ENCODE data around the gene FAM229A. TPM values are rescaled to one million over a fixed set of nuclear protein-coding genes. Genes with fewer than 3 reads are reported as not detected.
A peak's percentile ranks its signal among the peaks of the same experiment; 100 is the strongest.

The FAM229A gene
- total RNA-seq, 1 donor from 2014 or later: 4.0 TPM

DNA sequence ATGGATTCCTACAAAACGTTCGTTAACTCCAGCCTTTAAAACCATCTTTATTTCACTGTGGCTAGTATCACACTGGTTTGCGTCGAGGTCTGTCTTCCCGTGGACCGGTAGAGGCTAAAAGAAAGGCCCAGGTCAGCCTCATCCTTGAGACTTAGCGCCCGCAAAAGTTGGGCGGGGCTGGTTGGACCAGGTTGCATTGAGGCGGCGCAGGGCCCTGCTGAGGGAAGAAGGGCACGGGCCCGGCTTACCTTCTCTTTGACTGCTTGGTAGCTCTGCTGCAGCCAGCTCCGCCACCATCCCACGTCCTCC lies 31.5 kb upstream of the FAM229A start:
- Mint-ChIP-seq H3K4me1 (ENCODE audit: low read depth) (peaks cover 16% of the 10 kb centered on the region), H3K36me3 (ENCODE audit: low read depth) (peaks cover 8% of the 10 kb centered on the region), H3K27ac (peak overlapping the region; percentile 99), H3K27me3 (ENCODE audit: insufficient read depth) (peaks cover 7% of the 10 kb centered on the region), H3K4me3 (peak overlapping the region; percentile 97), H3K9me3 (no peaks in the 10 kb centered on the region)
- no peak for DNase-seq (ENCODE audit: low spot score)
- intact Hi-C loops (cut with micrococcal nuclease): loop anchor here (1.0 to 2.0 kb wide), 12 partner anchors 42 to 749 kb away; partner anchors contain the start of genes CCDC28B, EIF3I, HDAC1 and IQCC

DNA sequence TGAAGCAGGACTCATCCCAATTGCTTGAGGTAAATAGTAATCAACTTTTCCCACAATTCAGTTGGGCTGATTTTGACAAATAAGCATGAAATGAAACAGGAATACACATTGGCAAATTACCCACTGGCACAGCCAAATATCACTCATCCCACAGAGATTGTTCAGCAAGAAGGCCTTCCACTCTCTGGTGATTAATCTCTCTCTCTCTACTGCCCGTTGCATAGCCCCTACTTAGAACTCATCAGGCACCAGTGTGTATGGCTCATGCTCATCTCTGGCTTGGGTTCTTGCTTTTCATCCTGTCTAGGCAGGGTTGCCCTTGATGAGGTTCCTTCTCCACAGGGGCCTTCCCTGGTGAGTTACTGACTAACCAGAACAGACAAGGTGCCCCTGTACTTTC lies 30.9 kb upstream of the FAM229A start:
- no peak for DNase-seq (ENCODE audit: low spot score)
- Mint-ChIP-seq H3K4me1 (ENCODE audit: low read depth) (peaks cover 16% of the 10 kb centered on the region), H3K27me3 (ENCODE audit: insufficient read depth) (peaks cover 4% of the 10 kb centered on the region), H3K9me3 (no peaks in the 10 kb centered on the region), H3K27ac (peak overlapping the region; percentile 99), H3K36me3 (ENCODE audit: low read depth) (peaks cover 8% of the 10 kb centered on the region), H3K4me3 (peak overlapping the region; percentile 97)
- intact Hi-C loops (cut with micrococcal nuclease): no loop called here

DNA sequence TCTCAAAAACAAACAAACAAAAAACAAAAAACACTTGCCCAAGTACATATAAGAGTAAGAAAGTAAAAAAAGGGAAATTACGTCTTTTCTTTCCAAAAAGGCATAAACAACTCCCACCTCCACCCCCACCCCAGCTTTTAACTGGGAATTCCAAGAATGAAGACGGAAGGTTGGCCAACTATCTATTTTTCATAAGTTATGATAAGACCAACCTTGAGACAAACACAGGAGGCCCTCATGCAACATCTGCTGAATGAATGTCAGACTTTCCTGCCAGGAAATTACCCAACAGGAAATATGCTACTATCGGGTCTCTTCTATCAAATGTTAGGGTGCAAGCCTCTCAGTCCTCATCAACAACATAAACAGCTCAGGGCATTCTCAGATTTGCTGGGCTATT lies 30.0 kb upstream of the FAM229A start:
- intact Hi-C loops (cut with micrococcal nuclease): no loop called here
- peak overlapping the region; percentile 63 for H3K27ac Mint-ChIP-seq
- H3K36me3 Mint-ChIP-seq (ENCODE audit: low read depth): peaks cover 8% of the 10 kb centered on the region

DNA sequence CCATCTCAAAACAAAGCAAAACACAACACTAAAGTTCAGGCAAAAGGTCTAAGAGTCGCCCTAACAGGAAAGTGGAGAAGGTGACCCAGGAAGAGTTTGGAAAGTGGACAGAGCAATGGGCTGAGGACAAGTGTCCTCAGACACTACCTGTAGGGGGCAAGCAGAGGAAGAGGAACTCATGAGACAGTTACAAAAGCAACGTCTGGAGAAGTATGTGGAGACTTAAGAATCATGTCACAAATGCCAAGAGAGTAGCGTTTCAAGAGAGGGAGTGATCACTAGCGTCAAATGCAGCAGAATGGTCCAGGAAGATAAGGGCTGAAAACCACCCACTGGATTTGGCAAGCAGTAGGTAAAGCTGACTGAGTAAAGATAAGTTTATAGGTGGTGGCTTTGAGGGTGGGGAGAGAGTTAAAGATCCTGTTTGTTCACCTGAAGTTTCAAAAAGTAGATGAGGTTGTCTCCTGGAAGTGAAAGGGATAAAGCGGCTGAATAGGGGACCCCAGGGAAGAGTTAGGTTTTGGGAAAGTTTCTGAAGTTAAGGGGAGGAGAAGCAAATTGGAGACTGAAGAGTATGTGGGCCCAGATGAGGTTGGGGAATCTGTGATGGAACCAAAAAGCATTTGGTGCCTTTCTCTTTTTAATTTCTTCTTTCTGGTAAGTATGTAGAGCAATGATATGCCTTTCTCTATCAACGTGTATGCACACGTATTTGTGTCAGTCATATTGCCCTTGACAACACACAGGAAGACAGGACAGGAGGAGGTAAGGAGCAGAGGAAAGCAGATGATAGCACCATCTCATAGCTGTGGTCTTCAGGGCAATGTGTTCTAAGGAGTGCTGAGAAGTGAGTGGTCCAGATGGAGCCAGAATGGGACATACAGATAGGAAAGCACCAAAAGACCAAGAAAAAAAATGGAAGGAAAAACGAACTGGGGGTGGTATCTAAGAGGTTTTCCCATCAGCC lies 28.9 kb upstream of the FAM229A start:
- Mint-ChIP-seq H3K36me3 (ENCODE audit: low read depth) (peaks cover 16% of the 10 kb centered on the region), H3K4me1 (ENCODE audit: low read depth) (peaks cover 16% of the 10 kb centered on the region), H3K9me3 (no peaks in the 10 kb centered on the region)

More for the DNA sequence above, 30.0 kb upstream of the FAM229A start:
- peaks cover 16% of the 10 kb centered on the region for H3K4me1 Mint-ChIP-seq (ENCODE audit: low read depth)
- peaks cover 2% of the 10 kb centered on the region for H3K27me3 Mint-ChIP-seq (ENCODE audit: insufficient read depth)
- H3K4me3 Mint-ChIP-seq: peak overlapping the region; percentile 66
- no peak for DNase-seq (ENCODE audit: low spot score)
- no peaks in the 10 kb centered on the region for H3K9me3 Mint-ChIP-seq

DNA sequence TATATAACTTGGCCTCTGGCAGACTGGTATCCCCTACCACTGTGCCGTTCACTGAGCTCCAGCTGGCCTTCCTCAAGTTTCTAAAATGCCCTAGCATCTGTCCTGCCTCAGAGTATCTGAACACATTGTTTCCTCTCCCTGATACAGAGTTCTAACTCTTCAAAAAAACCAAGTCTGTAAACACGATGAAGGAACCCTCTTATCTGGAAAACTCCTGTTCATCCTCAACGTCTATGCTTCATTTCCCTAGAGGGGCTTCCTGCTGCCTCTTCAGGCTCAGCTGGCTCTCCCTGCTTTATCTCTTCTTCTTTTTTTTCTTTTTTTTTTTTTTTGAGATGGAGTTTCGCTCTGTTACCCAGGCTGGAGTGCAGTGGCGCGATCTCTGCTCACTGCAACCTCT lies 26.4 kb upstream of the FAM229A start:
- Mint-ChIP-seq H3K9me3 (no peaks in the 10 kb centered on the region), H3K4me1 (ENCODE audit: low read depth) (peaks cover 7% of the 10 kb centered on the region), H3K4me3 (no peak overlapping the region), H3K27ac (no peak overlapping the region), H3K36me3 (ENCODE audit: low read depth) (peaks cover 26% of the 10 kb centered on the region), H3K27me3 (ENCODE audit: insufficient read depth) (no peaks in the 10 kb centered on the region)
- intact Hi-C loops (cut with micrococcal nuclease): no loop called here
- no peak for DNase-seq (ENCODE audit: low spot score)

More for the DNA sequence above, 28.9 kb upstream of the FAM229A start:
- H3K27ac Mint-ChIP-seq: no peak overlapping the region
- H3K4me3 Mint-ChIP-seq: no peak overlapping the region
- intact Hi-C loops (cut with micrococcal nuclease): no loop called here
- no peak for DNase-seq (ENCODE audit: low spot score)
- no peaks in the 10 kb centered on the region for H3K27me3 Mint-ChIP-seq (ENCODE audit: insufficient read depth)

DNA sequence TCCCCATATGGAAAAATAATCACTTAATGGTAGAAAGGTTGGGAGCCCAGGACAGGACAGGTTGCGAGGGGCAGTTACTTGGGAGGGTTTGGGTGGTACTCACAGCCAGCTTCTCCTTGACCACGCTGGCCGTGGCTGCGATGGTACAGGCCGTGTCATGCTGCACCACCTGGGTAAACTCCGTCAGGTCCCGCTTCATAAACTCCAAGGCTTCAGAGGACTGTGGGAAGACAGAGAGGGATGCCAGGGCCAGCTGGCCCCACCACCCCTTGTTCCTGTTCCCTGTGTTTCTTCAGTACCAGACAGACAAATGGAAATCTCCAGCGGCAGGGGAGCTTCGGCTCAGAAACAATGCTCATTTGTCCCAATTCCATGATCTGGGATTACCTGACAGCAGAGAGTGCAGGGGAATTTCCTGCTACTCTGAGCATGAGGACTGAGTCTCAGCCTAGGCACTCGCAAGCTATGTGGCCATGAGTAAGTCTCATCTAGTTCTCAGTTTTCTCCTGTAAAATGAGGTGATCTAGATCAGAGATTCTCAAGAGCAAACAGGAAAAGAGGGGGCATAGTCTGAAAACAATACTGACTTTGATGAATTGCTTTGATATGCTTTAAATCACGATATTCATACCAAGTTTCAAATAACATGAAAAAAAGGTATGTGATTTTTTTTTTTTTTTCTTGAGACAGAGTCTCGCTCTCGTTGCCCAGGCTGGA lies 24.5 kb upstream of the FAM229A start:
- intact Hi-C loops (cut with micrococcal nuclease): no loop called here
- Mint-ChIP-seq H3K36me3 (ENCODE audit: low read depth) (peaks cover 23% of the 10 kb centered on the region), H3K4me3 (no peak overlapping the region), H3K4me1 (ENCODE audit: low read depth) (no peaks in the 10 kb centered on the region), H3K27ac (no peak overlapping the region), H3K9me3 (no peaks in the 10 kb centered on the region), H3K27me3 (ENCODE audit: insufficient read depth) (no peaks in the 10 kb centered on the region)
- no peak for DNase-seq (ENCODE audit: low spot score)

DNA sequence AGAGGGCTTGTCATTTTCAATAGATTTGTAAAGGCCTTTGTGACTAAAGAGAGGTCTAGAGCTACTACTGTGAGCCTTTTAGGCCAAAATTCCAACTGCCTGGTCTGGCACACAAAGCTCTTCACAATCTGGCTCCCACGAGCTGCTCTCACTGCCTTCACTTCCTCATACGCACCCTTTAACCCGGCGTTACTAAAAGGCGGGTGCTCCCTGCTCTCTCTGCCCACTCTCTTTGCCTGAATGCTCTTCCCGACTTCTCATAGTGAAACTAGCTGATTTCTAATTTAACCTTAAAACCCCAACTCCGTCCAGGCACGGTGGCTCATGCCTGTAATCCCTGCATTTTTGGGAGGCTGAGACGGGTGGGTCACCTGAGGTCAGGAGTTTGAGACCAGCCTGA lies 17.8 kb upstream of the FAM229A start:
- Mint-ChIP-seq H3K36me3 (ENCODE audit: low read depth) (peaks cover 31% of the 10 kb centered on the region), H3K9me3 (no peaks in the 10 kb centered on the region), H3K4me3 (no peak overlapping the region), H3K27ac (no peak overlapping the region), H3K27me3 (ENCODE audit: insufficient read depth) (no peaks in the 10 kb centered on the region), H3K4me1 (ENCODE audit: low read depth) (no peaks in the 10 kb centered on the region)
- no peak for DNase-seq (ENCODE audit: low spot score)
- intact Hi-C loops (cut with micrococcal nuclease): no loop called here

DNA sequence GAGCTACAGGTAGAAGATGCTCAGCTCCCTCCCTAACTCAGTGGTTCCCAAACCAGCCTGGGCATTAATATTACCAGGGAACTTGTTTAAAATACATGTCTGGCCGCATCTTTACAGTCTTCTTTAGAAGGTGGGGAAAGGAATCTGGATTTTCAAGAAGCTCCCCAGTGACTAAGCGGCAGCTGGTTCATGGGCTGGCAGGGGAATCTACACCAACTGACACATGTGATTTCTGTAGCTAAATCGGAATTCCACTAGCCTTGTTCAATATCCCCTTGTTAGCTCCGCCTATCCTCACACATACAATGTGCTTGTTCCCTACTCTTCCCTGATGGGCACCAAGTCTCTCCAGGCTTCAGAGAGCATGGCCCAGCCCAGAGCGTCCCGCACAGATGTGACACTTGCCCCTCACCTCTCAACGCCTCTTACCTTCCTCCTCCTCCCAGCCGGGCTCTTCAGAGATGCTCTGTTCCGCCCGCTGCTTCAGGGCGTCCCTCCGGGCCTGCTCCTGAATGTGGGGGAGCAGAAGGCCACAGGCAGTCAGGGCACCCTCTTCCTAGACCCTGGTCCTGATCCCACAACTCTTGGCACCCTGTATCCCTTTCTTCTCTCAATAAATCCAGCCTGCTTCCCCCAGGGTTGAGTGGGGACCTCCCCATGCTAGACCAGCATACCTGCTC lies 15.4 kb upstream of the FAM229A start:
- Mint-ChIP-seq H3K27me3 (ENCODE audit: insufficient read depth) (no peaks in the 10 kb centered on the region), H3K9me3 (no peaks in the 10 kb centered on the region), H3K27ac (no peak overlapping the region), H3K36me3 (ENCODE audit: low read depth) (peaks cover 35% of the 10 kb centered on the region), H3K4me1 (ENCODE audit: low read depth) (peaks cover 7% of the 10 kb centered on the region), H3K4me3 (no peak overlapping the region)
- intact Hi-C loops (cut with micrococcal nuclease): no loop called here
- DNase-seq (ENCODE audit: low spot score): no peak

DNA sequence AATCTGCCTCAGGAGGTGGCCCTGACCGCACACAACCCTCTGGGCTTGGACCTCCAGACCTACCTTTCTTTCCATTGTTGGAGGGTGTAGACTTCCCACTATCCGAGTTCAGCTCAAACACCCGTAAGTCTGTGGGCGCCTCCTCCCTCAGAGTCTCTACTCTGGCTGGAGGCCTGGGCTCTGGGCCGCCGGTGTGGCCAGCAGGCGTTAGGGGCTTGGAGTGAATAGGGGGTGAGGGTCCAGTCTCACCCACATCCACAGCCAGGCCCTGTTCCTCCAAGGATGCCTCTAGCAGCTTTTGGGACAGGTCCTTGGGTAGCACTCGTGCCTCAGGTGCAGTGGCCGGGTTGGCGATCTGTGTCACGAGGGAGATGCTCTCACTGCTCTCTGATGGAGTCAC lies 13.9 kb upstream of the FAM229A start:
- intact Hi-C loops (cut with micrococcal nuclease): no loop called here
- Mint-ChIP-seq H3K27ac (no peak overlapping the region), H3K4me1 (ENCODE audit: low read depth) (peaks cover 21% of the 10 kb centered on the region), H3K9me3 (no peaks in the 10 kb centered on the region), H3K4me3 (no peak overlapping the region), H3K27me3 (ENCODE audit: insufficient read depth) (no peaks in the 10 kb centered on the region), H3K36me3 (ENCODE audit: low read depth) (peaks cover 43% of the 10 kb centered on the region)
- DNase-seq (ENCODE audit: low spot score): no peak

DNA sequence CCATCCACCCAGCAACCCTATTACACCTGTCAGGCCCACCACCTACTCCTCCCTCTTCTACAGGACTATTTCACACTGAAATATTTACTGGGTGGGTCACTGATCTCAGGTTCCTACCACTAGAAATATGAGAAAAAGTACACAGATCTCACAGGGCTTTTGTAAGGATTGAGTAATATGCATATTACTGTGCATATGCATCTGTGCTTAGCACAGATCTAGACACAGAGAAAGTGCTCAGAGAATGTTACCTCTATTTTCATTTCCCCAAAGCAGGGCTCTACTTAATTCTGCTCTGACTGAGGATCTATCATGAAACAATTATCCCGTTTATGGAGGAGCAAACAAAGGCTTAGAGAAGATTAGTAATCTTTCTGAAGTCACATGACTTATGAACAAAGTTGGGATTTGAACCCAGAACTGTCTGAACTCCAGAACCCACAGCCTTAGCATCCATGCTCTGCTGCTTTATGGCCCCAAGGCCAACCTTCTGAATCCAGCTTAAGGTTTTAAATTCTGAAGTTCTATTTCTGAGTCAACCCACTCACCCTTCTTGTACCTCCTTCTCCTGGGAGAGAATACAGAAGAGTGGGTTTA lies 11.8 kb upstream of the FAM229A start:
- peaks cover 21% of the 10 kb centered on the region for H3K4me1 Mint-ChIP-seq (ENCODE audit: low read depth)

DNA sequence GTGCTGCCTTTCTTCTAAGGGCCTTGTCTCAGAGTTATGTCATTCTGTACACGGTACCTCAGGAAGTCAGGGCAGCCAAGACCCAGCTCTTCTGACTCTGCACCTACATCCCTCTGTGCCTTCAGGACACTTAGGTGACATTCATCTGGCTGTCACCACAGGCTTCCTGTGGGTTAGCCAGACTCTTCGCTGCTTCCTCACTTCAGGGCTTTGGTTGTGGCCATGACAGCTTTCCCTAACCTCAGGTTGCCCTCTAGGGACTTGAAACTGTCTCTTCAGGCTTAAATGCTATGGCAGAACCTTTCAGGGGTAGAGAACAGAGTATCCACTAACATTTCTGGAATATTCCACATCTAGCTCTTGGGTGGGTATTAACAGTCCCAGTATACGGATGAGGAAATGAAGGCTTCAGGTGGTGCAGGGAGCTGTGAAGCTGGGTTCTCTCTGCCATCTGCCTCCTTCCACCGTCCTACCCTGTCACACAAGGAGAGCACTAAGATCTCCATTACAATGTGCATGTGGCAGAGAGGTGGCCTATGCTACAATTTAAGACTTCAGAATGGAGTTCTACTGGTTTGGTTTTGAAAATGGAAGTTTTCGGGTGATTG lies 10.0 kb upstream of the FAM229A start:
- Mint-ChIP-seq H3K36me3 (ENCODE audit: low read depth) (peaks cover 36% of the 10 kb centered on the region), H3K4me1 (ENCODE audit: low read depth) (peaks cover 21% of the 10 kb centered on the region), H3K27me3 (ENCODE audit: insufficient read depth) (no peaks in the 10 kb centered on the region), H3K4me3 (no peak overlapping the region), H3K27ac (no peak overlapping the region), H3K9me3 (no peaks in the 10 kb centered on the region)
- intact Hi-C loops (cut with micrococcal nuclease): loop anchor here (1.0 to 5.0 kb wide), 3 partner anchors 35 to 157 kb away; no protein-coding TSS in a partner anchor
- peak; percentile 66 for DNase-seq (ENCODE audit: low spot score)

More for the DNA sequence above, 11.8 kb upstream of the FAM229A start:
- H3K36me3 Mint-ChIP-seq (ENCODE audit: low read depth): peaks cover 38% of the 10 kb centered on the region
- no peaks in the 10 kb centered on the region for H3K9me3 Mint-ChIP-seq
- intact Hi-C loops (cut with micrococcal nuclease): loop anchor here (5.0 kb wide), 1 partner anchor 52 kb away; no protein-coding TSS in a partner anchor
- DNase-seq (ENCODE audit: low spot score): no peak
- no peak overlapping the region for H3K4me3 Mint-ChIP-seq
- H3K27me3 Mint-ChIP-seq (ENCODE audit: insufficient read depth): no peaks in the 10 kb centered on the region
- no peak overlapping the region for H3K27ac Mint-ChIP-seq
